Activated CD4-positive, alpha-beta T cell treated with anti-CD3 and anti-CD28 coated beads for 1 hour (primary cell): ENCODE measurements around the gene DNAJC5.
"Not testable (repeated sequence)": the region's sequence is repeated elsewhere in the genome, so short reads cannot be mapped to it uniquely, and the experiment has no call there.

ENCODE experiments used
- DNase-seq: peaks from one replicate; pipeline ENCODE4 v3.0.0-alpha.2; 2020

Gene DNAJC5

GRCh38 chr20:63957690-63958441 lies 62.9 kb downstream of the DNAJC5 start:
- no peak for DNase-seq

- no peak for DNase-seq
These were observed 63.5 kb downstream of the DNAJC5 start for GRCh38 chr20:63958471-63958870.

DNA sequence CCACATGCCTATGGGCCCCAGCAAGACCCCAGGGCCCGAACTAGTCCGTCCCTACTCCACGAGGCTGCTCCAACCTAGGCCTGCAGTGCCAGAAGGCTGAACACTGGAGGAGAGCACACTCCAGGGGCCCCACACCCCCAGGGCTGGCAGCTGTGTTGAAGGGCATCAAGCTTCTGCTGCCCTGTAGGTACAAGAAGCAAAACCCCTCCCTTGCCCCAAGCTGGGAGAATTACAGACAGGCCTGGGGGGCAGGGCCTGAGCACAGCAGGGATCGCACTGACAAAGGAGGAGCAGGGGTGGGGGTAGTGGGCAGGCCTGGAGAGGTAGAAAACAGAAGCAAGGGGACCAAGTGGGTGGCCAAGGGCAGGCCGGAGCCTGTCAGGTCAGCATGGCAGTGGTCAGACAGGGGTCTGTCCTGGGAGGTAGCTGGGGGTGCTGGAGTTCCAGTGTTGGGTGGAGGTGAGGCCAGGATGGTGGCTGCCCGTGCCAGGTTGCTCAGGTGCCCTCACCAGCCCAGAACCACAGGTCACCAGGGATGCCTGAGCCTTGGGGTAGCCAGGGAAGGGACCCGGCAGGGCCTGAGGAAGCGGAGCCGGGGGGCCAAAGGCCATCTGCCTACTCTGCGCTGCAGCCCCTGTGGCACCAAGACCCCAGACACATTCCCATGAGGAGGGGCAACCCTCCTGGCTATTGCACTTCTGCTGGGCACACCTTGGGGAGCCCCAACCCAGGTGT lies 64.2 kb downstream of the DNAJC5 start:
- DNase-seq = no peak

DNA sequence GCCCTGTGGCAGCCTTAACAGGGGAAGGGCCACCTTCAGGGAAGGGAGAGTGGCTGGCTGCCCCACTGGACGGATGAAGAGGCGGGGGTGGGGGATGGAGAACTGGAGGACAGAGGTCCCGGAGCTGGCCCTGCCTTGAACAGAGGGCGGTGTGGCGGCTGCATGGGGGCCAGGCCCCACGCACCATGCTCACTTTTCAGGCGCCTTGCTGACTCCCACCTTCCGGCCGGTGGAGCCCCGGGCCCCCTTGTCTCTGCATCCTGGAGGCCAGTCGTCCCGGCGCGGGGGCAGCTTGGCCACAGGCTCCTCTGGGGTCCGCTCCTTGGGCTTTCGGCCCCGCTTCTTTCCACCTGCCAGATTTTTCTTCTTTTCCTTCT lies 64.8 kb downstream of the DNAJC5 start:
- no peak for DNase-seq

- not testable (repeated sequence) for DNase-seq
These were observed 66.0 kb downstream of the DNAJC5 start for GRCh38 chr20:63960654-63961621.

GRCh38 chr20:63961664-63962425 lies 66.9 kb downstream of the DNAJC5 start:
- DNase-seq = no peak

DNA sequence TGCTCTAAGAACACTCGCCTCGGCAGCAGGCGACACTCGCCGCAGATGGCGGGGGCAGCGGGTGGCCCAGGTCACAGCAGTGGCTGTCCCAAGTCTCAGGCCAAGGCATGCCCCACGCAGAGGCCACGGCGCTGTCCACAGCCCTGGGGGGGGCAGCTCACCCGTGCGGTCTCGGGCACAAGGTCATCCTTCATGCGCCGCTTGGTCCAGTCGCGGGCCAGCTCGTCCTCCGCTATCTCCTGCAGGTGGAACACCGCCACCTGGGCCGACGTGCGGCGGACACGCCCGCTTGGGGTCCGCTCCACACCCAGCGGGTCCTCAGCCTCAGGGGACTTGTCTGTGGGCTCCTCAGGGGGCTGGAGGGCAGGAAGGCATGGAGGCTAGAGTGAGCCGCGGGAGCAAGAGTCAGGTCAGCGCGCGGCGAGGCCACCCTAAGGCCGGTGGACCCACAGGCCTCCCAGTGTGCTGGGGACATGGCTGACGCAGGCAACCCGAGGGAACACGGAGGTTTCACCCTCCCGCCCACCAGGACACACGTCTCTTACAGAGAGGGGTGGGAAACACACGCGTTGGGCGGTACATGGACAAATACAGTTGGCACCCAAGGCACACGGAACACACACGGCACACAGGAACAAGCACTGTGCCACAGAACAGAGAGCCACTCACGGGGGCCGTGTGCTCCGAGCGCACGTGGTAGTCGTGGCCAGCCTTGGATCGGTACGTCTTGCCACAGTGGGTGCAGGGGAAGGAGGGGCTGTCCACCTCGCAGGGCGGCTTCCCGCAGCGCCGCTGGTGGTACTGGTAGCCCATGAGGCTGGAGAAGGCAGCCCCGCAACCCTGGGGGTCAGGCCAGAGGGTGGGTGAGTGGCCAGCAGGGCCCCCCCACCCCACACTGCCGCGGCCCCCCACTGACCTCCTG lies 67.8 kb downstream of the DNAJC5 start:
- DNase-seq = no peak

- DNase-seq = no peak
These were observed 68.4 kb downstream of the DNAJC5 start for GRCh38 chr20:63963348-63963741.

- no peak for DNase-seq
These were observed 68.9 kb downstream of the DNAJC5 start for GRCh38 chr20:63963784-63964301.

- no peak for DNase-seq
These were observed 69.5 kb downstream of the DNAJC5 start for GRCh38 chr20:63964412-63964811.

- no peak for DNase-seq
These were observed 71.4 kb downstream of the DNAJC5 start for GRCh38 chr20:63966172-63966943.

DNA sequence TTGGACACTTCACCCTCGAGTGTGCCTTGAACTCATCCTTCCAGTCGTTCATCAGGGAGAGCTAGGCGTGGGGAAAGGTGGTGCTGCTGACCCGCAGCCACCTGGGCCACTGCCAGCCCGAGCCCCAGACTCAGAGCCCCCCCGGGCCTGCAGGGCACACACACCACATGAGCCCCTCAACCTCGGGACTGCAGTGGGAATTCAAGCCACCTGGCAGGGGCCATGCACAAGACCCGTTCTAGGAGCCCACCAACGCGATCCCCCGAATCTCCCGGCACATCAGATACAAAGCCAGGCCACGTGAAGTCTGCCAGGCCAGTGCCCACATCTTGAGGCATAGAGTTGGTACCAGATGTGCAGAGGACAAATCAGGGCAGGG lies 72.0 kb downstream of the DNAJC5 start:
- DNase-seq = no peak

- no peak for DNase-seq
These were observed 72.6 kb downstream of the DNAJC5 start for GRCh38 chr20:63967330-63968135.

DNA sequence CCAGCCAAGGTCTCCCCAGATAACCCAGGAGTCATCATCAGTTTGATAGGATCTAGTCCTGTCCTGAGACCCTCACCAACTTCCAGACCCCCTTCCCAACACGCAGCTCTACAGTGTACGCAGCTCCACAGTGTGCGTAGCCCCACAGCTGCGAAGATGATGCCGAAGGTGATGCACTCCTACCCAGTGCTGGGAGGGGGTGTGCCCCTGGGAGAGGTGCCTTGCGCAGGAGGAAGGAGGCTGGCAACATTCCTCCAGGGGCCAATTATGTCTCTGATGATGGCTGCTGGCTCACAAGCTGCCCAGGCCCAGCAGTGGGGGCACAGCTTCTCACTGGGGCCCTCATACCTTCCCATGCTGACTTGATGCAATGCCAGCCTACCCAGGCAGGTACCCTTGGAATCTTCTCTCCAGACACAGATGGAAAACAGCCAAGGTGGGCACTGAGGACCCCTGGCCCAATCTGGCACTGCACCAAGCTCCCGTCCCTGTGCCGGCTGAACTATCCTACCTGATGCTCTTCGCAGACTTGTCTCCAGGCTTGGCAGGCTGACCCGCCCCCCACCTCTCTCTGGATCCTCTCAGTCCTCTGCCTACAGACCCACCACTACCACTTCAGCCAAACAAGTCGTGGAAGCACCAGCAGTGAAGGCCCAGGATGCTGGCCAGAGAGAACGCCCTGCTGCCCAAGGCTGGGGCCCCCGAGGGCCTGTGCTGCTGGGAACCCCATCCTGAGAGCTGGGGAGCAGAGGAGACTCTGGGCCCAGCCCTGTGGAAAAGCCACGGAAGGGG lies 73.4 kb downstream of the DNAJC5 start:
- DNase-seq = peak; percentile 7

DNA sequence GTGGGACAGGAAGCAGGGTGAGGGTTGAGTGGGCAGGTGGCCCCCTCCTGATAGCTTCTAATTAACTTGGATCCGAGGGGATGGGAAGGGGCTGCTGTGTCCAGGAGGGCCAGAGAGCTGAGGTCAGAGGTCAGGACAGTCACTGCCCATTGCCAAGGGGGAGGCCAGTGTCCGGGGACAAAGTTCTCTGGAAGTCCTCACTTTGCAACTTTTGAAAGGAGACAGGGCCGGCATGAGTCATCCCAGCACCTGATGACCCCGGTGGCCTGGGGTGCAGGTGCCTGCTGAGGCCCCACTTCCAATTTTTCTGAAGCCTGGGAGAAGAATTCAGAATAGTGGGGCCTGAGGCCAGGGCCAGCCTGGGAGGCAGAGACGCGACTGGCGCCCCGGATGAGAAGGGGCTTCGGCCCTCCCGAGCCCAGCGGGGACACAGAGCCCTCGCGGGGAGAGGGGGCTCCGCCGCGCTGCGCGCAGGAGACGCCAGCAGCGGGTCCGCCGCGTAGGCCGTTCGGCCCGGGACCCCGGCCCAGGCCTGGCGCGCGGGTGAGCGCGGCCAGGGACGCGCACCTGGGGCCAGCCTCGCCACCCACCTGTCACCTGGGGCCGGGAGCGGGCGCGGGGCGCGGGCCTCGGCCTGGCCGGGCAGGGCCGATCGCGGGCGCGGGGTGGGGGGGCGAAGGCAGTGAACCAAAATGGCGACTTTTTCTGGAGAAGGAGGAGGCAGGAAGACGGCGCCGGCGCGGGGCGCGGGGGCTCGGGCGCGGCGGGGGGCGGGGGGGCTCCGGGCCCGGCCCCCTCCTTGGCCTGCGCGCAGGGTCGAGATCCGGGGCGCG lies 74.2 kb downstream of the DNAJC5 start:
- peak; percentile 13 for DNase-seq

DNA sequence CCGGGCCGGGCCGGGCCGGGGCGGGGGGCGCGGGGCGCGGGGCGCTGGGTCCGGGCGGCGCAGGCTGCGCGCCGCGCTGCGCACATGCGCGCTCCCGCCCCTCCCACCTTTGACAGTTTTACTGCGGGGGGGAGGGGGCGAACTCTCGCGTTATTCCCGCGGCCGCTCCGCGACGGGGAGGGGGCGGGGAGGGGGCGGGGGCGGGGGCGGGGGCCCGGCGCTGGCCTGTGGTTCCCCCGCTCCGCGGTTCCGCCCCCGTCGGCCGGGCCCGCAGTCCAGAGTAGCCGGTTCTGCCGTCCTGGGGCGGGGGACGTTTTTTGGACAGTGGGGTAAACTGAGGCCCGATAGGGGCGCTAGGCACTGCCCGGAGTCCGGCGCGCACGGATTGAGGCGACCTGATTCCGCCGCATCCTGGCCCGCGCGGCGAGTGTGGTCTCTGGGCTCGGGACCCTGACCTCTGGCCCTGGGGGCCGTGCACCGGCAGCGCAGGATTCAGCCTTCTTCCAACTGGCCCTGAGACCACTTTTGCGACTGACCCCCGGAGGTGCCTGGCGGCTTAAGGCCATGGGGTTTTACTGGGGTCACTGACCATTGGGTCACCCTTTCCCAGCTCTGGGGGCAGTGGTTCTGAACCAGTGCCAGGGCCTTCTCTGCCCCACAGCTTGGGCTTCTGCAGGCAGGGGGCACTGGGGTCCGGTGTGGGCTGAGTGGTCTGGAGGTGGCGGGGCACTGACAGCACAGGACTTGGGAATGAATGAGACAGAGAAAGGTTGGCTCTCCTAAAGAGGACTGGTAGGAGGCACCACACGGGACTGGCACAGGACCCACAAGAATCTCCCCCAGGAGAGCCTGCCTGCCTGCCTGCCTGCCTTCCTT lies 75.2 kb downstream of the DNAJC5 start, which contains the start of gene ZNF512B:
TSS of gene ZNF512B (minus strand) at position 93 of the 876 bp plus-strand sequence. CDS start 1,980 bp downstream, outside the sequence.
- peak; percentile 52 for DNase-seq
